ENCODE data around the gene NDUFV2.

The NDUFV2 gene

DNA sequence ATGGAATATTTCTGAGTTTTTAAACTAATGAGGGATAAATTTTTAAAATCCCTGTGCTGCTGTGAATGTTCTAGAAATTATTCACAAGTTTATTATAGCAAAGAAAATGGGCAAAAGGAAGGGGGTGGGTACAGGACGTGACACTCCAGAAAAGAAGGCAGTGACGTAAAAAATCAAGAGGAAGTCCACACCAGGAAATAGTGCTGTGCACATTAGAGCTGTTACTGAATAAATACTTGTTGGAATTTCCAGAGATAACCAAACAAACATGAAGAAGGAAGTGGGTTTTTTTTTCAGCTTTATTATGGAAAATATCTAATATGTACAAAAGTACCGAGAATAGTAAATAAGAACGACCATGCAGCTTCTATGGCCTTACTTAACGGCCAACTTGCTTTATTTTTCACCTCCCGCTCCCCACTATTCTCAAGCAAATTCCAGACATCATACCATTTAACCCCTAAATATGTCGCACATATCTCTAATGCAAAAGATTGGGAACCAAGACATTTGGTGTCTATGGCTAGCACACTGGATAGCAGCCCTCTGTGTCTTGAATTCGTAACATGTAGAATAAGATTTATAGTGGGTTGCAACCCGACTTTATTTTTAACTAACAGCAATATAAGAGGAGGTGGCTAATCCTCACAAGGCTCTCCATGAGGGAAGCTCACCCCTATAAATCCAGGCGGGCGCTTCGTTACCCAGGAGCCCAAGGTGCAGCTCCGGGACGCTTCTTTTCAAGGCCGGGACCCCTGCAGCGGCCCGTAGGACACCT is 580 bp upstream of the NDUFV2 start:
- Histone ChIP-seq H4K20me1 (ENCODE audit: low read depth, low read length) (peaks cover 22% of the 10 kb centered on the region), H3K4me2 (ENCODE audit: low read depth, low read length, poor library complexity, severe bottlenecking) (peak overlapping the region; percentile 66), H3K4me3 (ENCODE audit: insufficient read depth, low read length, poor library complexity, severe bottlenecking) (peak overlapping the region; percentile 61), H3K27me3 (ENCODE audit: low read length) (no peaks in the 10 kb centered on the region), H3K9ac (ENCODE audit: low read length) (peak overlapping the region; percentile 81), H3K79me2 (ENCODE audit: insufficient read depth, low read length) (peaks cover 43% of the 10 kb centered on the region), H3K27ac (ENCODE audit: low read depth, low read length) (peak overlapping the region; percentile 42), H3K36me3 (ENCODE audit: low read length) (no peaks in the 10 kb centered on the region), H3K9me2 (replicated peaks; ENCODE audit: insufficient read depth, low read length) (no peaks in the 10 kb centered on the region), H3F3A (ENCODE audit: insufficient read depth) (no peaks in the 10 kb centered on the region), H2AFZ (ENCODE audit: low read depth, low read length, severe bottlenecking) (peak overlapping the region; percentile 65), H3K9me3 (ENCODE audit: insufficient read depth, low read length) (no peaks in the 10 kb centered on the region)
- TF ChIP-seq, protein P1, sequence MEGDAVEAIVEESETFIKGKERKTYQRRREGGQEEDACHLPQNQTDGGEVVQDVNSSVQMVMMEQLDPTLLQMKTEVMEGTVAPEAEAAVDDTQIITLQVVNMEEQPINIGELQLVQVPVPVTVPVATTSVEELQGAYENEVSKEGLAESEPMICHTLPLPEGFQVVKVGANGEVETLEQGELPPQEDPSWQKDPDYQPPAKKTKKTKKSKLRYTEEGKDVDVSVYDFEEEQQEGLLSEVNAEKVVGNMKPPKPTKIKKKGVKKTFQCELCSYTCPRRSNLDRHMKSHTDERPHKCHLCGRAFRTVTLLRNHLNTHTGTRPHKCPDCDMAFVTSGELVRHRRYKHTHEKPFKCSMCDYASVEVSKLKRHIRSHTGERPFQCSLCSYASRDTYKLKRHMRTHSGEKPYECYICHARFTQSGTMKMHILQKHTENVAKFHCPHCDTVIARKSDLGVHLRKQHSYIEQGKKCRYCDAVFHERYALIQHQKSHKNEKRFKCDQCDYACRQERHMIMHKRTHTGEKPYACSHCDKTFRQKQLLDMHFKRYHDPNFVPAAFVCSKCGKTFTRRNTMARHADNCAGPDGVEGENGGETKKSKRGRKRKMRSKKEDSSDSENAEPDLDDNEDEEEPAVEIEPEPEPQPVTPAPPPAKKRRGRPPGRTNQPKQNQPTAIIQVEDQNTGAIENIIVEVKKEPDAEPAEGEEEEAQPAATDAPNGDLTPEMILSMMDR (IDR thresholded peaks at IDR 0.05; ENCODE audit: insufficient read depth, low read length, poor library complexity, severe bottlenecking): no peak
- TF ChIP-seq EZH2phosphoT487 (conservative IDR thresholded peaks at IDR 0.05; ENCODE audit: low read length): no peak

DNA sequence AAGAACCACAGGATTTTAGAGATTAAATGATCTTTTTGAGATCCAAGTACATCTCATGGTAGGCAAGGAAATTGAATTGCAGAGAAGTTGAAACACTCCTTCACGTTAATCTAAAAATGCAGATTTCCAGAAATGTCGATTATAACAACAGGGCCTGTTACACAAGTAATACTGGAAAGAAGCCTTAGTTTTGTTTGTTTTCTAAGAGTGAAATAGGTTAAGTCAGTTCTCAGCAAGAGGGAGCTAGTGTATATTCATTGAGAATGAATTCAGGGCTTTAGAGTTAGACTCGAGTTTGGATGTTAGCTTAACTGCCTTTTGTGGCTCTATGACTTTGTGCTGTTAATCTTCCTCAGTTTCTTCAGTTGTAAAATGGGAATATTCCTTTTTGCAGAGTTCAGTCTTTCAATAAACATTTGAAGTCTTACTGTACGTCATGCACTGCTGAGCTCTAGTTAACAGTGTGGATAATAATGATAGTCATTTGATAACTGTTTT is 926 bp downstream of the NDUFV2 start:
- H3K4me3 ChIP-seq (ENCODE audit: insufficient read depth, low read length, poor library complexity, severe bottlenecking): peak overlapping the region; percentile 90
- no peaks in the 10 kb centered on the region for H3K9me2 ChIP-seq (replicated peaks; ENCODE audit: insufficient read depth, low read length)
- H2AFZ ChIP-seq (ENCODE audit: low read depth, low read length, severe bottlenecking): no peak overlapping the region
- H3K9ac ChIP-seq (ENCODE audit: low read length): peak overlapping the region; percentile 81
- peak overlapping the region; percentile 77 for H3K27ac ChIP-seq (ENCODE audit: low read depth, low read length)
- TF ChIP-seq EZH2phosphoT487 (conservative IDR thresholded peaks at IDR 0.05; ENCODE audit: low read length): no peak
- TF ChIP-seq, protein P1 (IDR thresholded peaks at IDR 0.05; ENCODE audit: insufficient read depth, low read length, poor library complexity, severe bottlenecking): peak; percentile 8
- H3K4me2 ChIP-seq (ENCODE audit: low read depth, low read length, poor library complexity, severe bottlenecking): peak overlapping the region; percentile 85
- no peaks in the 10 kb centered on the region for H3K36me3 ChIP-seq (ENCODE audit: low read length)
- no peaks in the 10 kb centered on the region for H3K27me3 ChIP-seq (ENCODE audit: low read length)
- peaks cover 22% of the 10 kb centered on the region for H4K20me1 ChIP-seq (ENCODE audit: low read depth, low read length)
- no peaks in the 10 kb centered on the region for H3K9me3 ChIP-seq (ENCODE audit: insufficient read depth, low read length)
- peaks cover 58% of the 10 kb centered on the region for H3K79me2 ChIP-seq (ENCODE audit: insufficient read depth, low read length)
- no peaks in the 10 kb centered on the region for H3F3A ChIP-seq (ENCODE audit: insufficient read depth)

DNA sequence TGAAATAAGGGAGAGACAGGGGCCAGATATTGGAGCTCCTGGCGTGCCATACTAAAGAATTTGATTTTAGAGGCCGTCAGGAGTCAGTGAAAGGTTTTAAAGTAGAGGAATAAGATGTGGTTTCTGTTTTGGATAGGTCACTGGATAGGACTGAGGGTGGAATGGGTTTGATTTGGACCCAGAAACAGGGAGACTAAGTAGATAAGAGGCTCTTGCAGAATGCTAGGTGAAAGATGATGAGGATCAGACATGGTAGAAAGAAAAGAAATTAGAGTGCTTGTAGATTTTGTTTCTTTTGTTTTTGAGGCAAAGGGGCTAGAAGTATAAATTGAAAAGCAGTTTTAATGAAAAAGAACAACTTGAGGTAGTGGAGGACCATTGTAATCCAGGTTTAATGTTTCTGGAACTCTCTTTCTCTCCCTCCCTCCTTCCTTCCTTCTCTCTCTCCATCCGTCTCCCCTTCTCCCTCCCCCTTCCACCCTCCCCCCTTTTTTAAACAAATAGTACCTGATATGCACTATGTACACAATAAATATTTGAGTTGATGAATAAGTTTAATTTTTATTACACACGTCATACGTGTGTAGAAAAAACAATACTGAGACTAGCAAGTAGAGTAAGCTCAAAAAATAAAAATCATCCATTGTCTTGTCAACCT is 1.9 kb downstream of the NDUFV2 start:
- Histone ChIP-seq H3K9me2 (replicated peaks; ENCODE audit: insufficient read depth, low read length) (no peaks in the 10 kb centered on the region), H4K20me1 (ENCODE audit: low read depth, low read length) (peaks cover 22% of the 10 kb centered on the region), H3K27ac (ENCODE audit: low read depth, low read length) (no peak overlapping the region), H2AFZ (ENCODE audit: low read depth, low read length, severe bottlenecking) (no peak overlapping the region), H3K27me3 (ENCODE audit: low read length) (no peaks in the 10 kb centered on the region), H3F3A (ENCODE audit: insufficient read depth) (no peaks in the 10 kb centered on the region), H3K79me2 (ENCODE audit: insufficient read depth, low read length) (peaks cover 68% of the 10 kb centered on the region), H3K9ac (ENCODE audit: low read length) (peak overlapping the region; percentile 81), H3K4me3 (ENCODE audit: insufficient read depth, low read length, poor library complexity, severe bottlenecking) (peak overlapping the region; percentile 90), H3K36me3 (ENCODE audit: low read length) (no peaks in the 10 kb centered on the region), H3K4me2 (ENCODE audit: low read depth, low read length, poor library complexity, severe bottlenecking) (peak overlapping the region; percentile 85), H3K9me3 (ENCODE audit: insufficient read depth, low read length) (no peaks in the 10 kb centered on the region)
- no peak for TF ChIP-seq EZH2phosphoT487 (conservative IDR thresholded peaks at IDR 0.05; ENCODE audit: low read length)
- TF ChIP-seq, protein P1 (IDR thresholded peaks at IDR 0.05; ENCODE audit: insufficient read depth, low read length, poor library complexity, severe bottlenecking): no peak

Data from SU-DHL-6 (cell line).